GM10266 (cell line): Measurements from ENCODE around the gene JOSD1.

Experiments
- DNase-seq: peaks from one replicate; pipeline ENCODE4 v3.0.0; 2012; ENCODE audit errors: extremely low spot score
- CTCF ChIP-seq: IDR thresholded peaks from 2 replicates; pipeline ENCODE4 v1.5.1; 2012; ENCODE audit warnings: mild to moderate bottlenecking, low read depth; ENCODE audit not compliant: control insufficient read depth, insufficient read depth; ENCODE audit errors: missing control alignments

JOSD1 gene

GRCh38 chr22:38685761-38686160 is 15.0 kb downstream of the JOSD1 start:
- no peak for DNase-seq

GRCh38 chr22:38684895-38685294 is 15.8 kb downstream of the JOSD1 start:
- DNase-seq = no peak
- no peak for TF ChIP-seq CTCF

More at GRCh38 chr22:38685761-38686160, 15.0 kb downstream of the JOSD1 start:
- no peak for TF ChIP-seq CTCF

GRCh38 chr22:38681582-38682335 is 19.0 kb downstream of the JOSD1 start, which contains the start of gene TOMM22:
TSS of gene TOMM22 (plus strand) at chr22:38681957. CDS start at chr22:38681979, 22 bp downstream.
- TF ChIP-seq CTCF = peak; percentile 91

GRCh38 chr22:38675833-38676232 is 24.9 kb downstream of the JOSD1 start:
- no peak for TF ChIP-seq CTCF
- DNase-seq = no peak

More at GRCh38 chr22:38681582-38682335, 19.0 kb downstream of the JOSD1 start, which contains the start of gene TOMM22:
- DNase-seq = peak; percentile 93

GRCh38 chr22:38674888-38675287 is 25.9 kb downstream of the JOSD1 start:
- DNase-seq = no peak
- no peak for TF ChIP-seq CTCF

- TF ChIP-seq CTCF = no peak
- DNase-seq = peak; percentile 47
Measured at GRCh38 chr22:38657045-38657909, 43.5 kb downstream of the JOSD1 start.
